Gastrocnemius medialis (tissue), 4 donors: ENCODE measurements around the gene HSPG2.

Experiments
- POLR2A ChIP-seq, 2 donors: fragments of 450-650 bp; IDR thresholded peaks; one replicate each; pipeline ENCODE4 v1.6.1; 2017; ENCODE audit warnings: antibody characterized with exemption in 2 of 2, mild to moderate bottlenecking in 2 of 2, moderate library complexity in 2 of 2
- TF ChIP-seq, protein P1 (sequence below), 5 experiments: fragments of 450-650 bp in 3 of 5; fragments of 200-600 bp in 2 of 5; sonication (generic) in 2 of 5; IDR thresholded peaks in 4 of 5; conservative IDR thresholded peaks in 1 of 5; 1 replicate in 4 of 5; 2 replicates in 1 of 5; pipeline ENCODE4 v1.5.1; 2016 to 2019; ENCODE audit warnings: antibody characterized with exemption in 5 of 5, mild to moderate bottlenecking in 3 of 5, moderate library complexity in 3 of 5

DNA sequence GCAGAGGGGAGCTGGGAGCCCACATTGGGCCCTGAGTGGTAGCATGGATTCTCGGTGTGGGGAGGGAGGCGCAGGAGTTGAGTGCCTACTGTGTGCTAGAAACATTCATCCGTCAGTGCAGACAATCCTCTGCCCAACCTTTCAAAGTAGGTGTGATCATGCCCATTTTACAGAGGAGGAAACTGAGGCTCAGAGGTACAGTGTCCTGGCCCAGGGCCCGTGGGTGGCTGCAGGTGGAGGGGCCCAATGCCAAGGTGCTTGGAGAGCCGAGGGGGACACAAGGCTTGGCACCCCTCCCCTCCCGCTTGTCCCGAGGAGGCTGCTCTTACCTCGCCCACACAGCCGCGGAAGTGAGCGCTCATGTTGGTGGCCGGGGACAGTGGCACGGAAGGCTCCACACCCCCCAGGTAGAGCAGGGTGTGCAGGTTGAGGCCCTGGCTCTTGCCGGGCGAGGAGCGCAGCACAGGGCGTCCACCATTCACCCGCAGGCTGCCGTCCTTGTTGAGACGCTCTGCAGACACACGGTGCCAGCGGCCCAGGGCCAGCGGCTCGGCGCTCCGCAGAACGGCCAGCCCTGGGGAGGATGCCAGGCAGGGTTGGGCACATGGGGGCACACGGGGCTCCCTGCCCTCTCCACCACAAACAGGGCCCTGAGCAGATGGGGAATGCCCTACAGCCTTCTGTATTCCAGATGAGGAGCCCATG lies 108.5 kb downstream of the HSPG2 start:
- TF ChIP-seq, protein P1, sequence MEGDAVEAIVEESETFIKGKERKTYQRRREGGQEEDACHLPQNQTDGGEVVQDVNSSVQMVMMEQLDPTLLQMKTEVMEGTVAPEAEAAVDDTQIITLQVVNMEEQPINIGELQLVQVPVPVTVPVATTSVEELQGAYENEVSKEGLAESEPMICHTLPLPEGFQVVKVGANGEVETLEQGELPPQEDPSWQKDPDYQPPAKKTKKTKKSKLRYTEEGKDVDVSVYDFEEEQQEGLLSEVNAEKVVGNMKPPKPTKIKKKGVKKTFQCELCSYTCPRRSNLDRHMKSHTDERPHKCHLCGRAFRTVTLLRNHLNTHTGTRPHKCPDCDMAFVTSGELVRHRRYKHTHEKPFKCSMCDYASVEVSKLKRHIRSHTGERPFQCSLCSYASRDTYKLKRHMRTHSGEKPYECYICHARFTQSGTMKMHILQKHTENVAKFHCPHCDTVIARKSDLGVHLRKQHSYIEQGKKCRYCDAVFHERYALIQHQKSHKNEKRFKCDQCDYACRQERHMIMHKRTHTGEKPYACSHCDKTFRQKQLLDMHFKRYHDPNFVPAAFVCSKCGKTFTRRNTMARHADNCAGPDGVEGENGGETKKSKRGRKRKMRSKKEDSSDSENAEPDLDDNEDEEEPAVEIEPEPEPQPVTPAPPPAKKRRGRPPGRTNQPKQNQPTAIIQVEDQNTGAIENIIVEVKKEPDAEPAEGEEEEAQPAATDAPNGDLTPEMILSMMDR (IDR thresholded peaks at IDR 0.05 in 4 of 5, conservative IDR thresholded peaks at IDR 0.05 in 1 of 5) = no peak
- no peak for TF ChIP-seq POLR2A (IDR thresholded peaks at IDR 0.05)
